HG02759 (cell line): Measurements from ENCODE around the gene CCDC88B.

Source experiments
- ATAC-seq: cut with Tn5 transposase; IDR thresholded peaks from one replicate; pipeline ENCODE4 v1.9.1; 2021; ENCODE audit warnings: mild to moderate bottlenecking, moderate library complexity; ENCODE audit not compliant: unreplicated experiment

CCDC88B gene

GRCh38 chr11:64341851-64342791, 2.1 kb downstream of the CCDC88B start:
- peak; percentile 55 for ATAC-seq

DNA sequence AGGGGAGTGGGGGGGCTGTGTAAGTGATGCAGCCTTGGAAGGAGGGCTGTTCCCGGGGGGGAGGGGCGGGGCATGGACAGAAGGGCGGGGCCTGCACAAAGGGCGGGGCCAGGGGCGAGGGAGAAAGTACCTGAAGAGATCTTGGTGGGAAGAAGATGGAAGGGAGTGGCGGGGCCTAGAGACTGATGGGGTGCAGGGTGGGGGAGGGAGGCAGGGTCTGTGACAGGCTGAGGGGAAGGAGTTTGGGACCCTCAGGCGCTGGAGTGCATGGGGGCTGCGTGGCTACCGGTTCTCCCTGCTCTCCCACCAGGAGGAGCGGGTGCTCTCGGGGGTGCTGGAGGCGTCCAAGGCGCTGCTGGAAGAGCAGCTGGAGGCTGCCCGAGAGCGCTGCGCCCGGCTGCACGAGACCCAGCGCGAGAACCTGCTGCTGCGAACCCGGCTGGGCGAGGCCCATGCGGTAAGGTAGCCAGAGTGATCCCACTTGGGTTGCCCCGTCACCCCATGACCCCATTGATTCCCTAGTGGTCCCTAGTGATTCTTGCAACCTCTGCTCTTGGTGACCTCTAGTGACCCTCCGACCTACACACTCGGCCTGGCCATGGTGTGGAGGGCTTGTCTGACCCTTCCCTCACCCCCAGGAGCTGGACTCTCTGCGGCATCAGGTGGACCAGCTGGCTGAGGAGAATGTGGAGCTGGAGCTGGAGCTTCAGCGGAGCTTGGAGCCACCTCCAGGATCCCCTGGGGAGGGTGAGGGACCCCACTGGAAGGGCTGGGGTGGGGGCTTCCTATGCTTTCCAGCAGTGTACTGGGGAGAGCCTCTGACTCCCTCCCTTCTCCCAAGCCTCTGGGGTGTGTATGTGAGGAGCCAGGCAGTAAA, 3.1 kb downstream of the CCDC88B start:
- no peak for ATAC-seq

DNA sequence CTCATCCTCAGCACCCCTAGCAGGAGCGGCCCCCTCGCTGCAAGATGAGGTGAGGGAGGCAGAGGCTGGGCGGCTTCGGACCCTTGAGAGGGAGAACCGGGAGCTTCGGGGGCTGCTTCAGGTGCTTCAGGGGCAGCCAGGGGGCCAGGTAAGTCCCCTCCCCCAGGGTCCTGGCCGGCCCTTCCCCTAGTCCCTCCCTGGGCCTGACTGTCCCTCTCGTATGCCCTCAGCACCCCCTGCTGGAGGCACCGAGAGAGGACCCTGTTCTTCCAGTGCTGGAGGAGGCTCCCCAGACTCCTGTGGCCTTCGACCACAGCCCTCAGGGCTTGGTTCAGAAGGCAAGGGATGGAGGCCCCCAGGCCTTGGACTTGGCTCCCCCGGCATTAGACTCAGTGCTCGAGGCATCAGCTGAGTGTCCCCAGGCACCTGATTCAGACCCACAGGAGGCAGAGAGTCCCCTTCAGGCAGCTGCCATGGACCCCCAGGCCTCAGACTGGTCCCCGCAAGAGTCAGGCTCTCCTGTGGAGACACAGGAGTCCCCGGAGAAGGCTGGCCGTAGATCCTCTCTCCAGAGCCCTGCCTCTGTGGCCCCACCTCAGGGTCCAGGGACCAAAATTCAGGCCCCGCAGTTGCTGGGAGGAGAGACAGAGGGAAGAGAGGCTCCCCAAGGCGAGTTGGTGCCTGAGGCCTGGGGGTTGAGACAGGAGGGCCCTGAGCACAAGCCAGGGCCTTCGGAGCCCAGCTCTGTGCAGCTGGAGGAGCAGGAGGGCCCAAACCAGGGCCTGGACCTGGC, 4.0 kb downstream of the CCDC88B start:
- no peak for ATAC-seq

- no peak for ATAC-seq
Measured at GRCh38 chr11:64344787-64345186, 4.8 kb downstream of the CCDC88B start.

DNA sequence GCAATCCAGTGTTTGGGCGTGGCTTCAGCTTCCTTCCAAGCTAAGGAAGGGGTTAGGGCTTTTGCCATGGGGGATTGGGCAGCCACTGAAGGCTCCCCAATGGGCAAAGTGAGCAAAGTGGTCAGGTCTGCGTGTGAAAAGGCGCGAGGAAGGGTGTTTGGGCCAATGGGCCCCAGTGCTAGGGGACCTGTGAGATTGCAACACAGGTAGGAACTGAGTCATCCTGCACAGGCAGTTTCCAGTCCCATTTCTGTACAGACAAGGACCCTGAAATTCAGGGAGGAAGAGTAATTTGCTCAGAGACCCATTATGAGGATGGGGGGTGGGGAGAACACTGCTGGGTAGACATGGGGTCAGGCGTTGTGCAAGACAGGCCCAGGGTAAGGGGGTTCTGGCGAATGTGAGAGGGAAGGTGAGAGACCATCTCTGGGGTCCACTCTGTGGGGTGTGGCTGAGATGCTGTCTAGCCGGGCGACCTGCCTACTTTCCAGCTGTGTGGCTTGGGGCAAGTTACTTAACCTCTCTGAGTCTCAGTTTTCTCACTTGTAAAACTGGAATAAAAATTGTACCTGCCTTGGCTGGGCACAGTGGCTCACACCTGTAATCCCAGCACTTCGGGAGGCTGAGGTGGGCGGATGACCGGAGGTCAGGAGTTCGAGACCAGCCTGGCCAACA, 7.3 kb downstream of the CCDC88B start:
- no peak for ATAC-seq

GRCh38 chr11:64348383-64349024, 8.5 kb downstream of the CCDC88B start:
- no peak for ATAC-seq

GRCh38 chr11:64349025-64349387, 9.0 kb downstream of the CCDC88B start:
- ATAC-seq: no peak

GRCh38 chr11:64349404-64349803, 9.4 kb downstream of the CCDC88B start:
- ATAC-seq: no peak

DNA sequence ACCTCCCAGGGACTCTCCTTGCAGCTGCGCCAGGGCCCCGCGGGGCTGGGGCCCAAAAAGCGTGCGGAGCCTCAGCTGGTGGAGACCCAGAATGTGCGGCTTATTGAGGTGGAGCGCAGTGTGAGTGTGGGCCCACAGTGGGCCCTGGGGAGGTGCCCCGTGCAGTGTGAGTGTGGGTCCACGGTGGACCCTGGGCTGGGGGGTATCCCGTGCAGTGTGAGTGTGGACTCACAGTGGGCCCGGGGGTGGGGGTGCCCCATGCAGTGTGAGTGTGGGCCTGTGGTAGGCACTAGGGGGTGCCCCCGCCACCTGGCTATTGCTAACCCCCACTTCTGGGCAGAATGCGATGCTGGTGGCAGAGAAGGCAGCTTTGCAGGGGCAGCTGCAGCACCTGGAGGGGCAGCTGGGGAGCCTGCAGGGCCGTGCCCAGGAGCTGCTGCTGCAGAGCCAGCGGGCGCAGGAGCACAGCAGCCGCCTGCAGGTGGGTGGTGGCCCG, 11.2 kb downstream of the CCDC88B start:
- ATAC-seq: no peak

DNA sequence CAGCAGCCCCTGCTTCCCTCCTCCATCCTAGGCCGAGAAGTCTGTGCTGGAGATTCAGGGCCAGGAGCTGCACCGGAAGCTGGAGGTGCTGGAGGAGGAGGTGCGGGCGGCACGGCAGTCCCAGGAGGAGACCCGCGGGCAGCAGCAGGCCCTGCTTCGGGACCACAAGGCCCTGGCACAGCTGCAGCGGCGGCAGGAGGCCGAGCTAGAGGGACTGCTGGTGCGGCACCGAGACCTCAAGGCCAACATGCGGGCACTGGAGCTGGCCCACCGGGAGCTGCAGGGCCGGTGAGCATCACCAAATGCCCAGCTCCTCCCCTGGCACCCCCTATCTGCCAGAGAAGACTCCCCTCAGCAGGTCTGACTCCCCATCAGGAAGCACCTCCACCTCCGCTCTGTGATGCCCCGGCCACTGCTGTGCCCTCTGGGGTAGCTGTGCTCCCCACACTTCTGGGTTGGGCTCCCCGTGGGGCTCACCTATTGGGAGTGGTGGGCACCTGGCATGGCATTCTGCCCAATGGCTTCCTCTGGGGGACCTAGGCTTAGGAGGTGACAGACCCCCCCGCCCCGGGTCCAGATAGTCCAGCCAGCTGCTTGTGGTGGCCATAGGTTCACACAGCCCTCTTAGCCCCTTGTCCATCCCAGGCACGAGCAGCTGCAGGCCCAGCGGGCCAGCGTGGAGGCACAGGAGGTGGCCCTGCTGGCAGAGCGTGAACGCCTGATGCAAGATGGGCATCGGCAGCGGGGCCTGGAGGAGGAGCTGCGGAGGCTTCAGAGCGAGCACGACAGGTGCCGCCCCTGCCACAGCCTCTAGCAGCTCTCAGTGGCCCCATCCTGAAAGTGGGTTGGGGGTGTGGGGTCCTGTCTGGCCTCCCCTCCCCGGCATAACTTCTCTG, 12.3 kb downstream of the CCDC88B start:
- ATAC-seq: no peak

- ATAC-seq: no peak
Measured at GRCh38 chr11:64352995-64353714, 13.2 kb downstream of the CCDC88B start.

GRCh38 chr11:64353715-64354506, 13.9 kb downstream of the CCDC88B start:
- no peak for ATAC-seq

DNA sequence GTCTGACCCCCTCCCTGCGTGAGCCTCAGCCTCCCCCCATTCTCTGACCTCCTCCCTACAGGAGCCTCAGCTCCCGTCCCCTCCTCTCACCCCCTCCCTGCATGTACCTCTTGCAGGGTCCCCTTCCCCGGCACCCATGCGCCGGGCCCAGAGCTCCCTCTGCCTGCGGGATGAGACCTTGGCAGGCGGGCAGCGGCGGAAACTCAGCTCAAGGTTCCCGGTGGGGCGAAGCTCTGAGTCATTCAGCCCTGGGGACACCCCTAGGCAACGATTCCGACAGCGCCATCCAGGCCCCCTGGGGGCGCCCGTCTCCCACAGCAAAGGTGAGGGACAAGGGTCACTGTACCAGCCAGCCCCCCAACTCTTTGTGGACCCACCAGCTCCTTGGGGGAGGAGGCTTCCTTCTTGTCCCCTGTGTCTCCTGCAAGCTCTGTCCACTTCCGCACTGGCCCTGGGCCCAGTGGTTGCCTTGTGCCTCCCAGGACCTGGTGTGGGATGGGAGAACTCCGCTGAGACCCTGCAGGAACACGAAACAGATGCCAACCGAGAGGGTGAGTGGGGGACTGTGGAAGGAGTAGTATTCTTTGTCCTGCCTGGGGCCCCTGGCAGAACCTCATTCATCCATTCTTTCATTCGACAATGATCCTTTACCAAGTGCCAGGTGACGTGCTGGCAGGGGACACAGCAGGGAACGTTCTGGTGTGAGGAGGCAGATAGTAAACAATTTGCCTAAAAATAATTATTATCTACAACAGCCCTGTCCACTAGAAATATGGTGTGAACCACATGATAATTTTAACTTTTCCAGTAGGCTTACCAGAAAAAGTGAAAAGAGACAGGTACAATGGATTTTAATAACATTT, 15.3 kb downstream of the CCDC88B start:
- no peak for ATAC-seq

DNA sequence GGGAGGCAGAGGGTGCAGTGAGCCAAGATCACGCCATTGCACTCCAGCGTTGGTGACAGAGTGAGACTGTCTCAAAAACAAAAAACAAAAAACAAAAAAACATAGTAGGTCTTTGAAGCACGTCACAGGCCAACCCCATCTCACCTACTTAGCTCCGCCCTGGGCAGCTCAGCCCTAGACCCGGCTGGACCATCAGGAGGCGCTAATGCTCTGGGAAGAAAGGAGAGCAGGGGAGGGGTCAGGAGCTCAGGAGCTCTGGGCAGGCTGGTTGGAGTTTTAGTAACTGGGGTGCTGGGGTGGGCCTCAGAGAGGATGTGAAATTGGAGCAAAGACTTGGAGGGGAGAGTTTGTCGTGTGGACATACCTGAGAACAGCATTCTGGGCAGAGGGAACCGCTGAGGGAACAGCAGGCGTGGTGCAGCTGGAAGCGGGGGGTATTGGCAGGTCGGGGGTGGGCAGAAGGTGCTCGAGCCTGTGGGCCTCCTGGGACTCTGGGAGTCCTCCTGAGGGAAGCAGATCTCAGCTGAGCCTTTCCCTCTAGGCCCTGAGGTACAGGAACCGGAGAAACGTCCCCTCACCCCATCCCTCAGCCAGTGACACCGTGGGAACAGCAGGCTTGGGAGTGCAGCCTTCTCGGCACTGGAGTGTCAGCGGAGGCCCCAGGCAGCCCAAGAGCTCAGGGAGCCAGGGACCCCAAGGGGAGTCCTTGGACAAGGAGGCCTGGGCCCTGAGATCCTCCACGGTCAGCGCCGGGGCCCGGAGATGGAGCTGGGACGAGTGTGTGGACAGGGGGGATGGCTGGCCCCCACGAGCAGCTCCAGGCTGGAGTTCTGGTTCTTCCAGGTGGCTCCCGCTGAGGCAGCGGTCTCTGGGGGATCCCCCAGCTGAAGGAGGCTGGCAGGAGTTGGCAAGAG, 16.8 kb downstream of the CCDC88B start:
- ATAC-seq: no peak

DNA sequence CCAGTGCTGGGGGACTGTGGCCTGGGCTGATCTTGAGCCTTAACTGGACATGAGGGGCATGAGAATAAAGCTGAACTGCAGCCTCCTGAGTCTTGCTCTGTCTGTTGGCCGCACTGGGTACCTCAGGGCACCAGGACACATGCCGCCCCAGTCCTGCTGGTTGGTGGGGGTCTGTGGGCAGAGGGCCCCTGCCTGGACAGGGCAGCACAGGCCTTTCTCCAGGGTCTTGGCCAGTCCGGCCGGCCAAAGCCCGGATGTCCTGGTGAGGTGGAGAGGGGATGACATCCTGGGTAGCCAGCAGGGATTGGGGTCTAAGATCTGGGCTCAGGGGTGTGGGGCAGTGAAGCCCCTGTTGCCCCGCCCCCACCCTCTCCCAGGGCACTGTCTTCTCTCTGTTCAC, 17.4 kb downstream of the CCDC88B start:
- no peak for ATAC-seq
